ENCODE data around the gene PAM16.
"Not testable (repeated sequence)": the region's sequence is repeated elsewhere in the genome, so short reads cannot be mapped to it uniquely, and the experiment has no call there.

Gene PAM16

GRCh38 chr16:4345836-4346781, 5.0 kb downstream of the PAM16 start:
- peaks cover 23% of the 10 kb centered on the region for H3K79me2 ChIP-seq
- no peak overlapping the region for H2AFZ ChIP-seq
- H3K27ac ChIP-seq = no peak overlapping the region
- H3K4me2 ChIP-seq (ENCODE audit: low read length) = no peak overlapping the region
- no peaks in the 10 kb centered on the region for H3K4me1 ChIP-seq
- H3K4me3 ChIP-seq (ENCODE audit: low read depth, low read length) = no peak overlapping the region
- no peaks in the 10 kb centered on the region for H3K27me3 ChIP-seq (ENCODE audit: control insufficient read depth, insufficient read depth, low read length)
- TF ChIP-seq CTCF (IDR thresholded peaks at IDR 0.05) = no peak
- no peaks in the 10 kb centered on the region for H3K36me3 ChIP-seq (ENCODE audit: control insufficient read depth, insufficient read depth, low read length)
- H3K9me3 ChIP-seq (ENCODE audit: control insufficient read depth, low read length) = no peaks in the 10 kb centered on the region
- no peak overlapping the region for H3K9ac ChIP-seq

- TF ChIP-seq CTCF (IDR thresholded peaks at IDR 0.05) = no peak
- no peaks in the 10 kb centered on the region for H3K4me1 ChIP-seq
- H3K9me3 ChIP-seq (ENCODE audit: control insufficient read depth, low read length) = no peaks in the 10 kb centered on the region
- peaks cover 24% of the 10 kb centered on the region for H3K79me2 ChIP-seq
- no peaks in the 10 kb centered on the region for H3K27me3 ChIP-seq (ENCODE audit: control insufficient read depth, insufficient read depth, low read length)
- H2AFZ ChIP-seq = no peak overlapping the region
- H3K4me3 ChIP-seq (ENCODE audit: low read depth, low read length) = no peak overlapping the region
- H3K36me3 ChIP-seq (ENCODE audit: control insufficient read depth, insufficient read depth, low read length) = no peaks in the 10 kb centered on the region
- no peak overlapping the region for H3K9ac ChIP-seq
- no peak overlapping the region for H3K4me2 ChIP-seq (ENCODE audit: low read length)
- no peak overlapping the region for H3K27ac ChIP-seq
Observed at GRCh38 chr16:4344983-4345835, 5.9 kb downstream of the PAM16 start.

DNA sequence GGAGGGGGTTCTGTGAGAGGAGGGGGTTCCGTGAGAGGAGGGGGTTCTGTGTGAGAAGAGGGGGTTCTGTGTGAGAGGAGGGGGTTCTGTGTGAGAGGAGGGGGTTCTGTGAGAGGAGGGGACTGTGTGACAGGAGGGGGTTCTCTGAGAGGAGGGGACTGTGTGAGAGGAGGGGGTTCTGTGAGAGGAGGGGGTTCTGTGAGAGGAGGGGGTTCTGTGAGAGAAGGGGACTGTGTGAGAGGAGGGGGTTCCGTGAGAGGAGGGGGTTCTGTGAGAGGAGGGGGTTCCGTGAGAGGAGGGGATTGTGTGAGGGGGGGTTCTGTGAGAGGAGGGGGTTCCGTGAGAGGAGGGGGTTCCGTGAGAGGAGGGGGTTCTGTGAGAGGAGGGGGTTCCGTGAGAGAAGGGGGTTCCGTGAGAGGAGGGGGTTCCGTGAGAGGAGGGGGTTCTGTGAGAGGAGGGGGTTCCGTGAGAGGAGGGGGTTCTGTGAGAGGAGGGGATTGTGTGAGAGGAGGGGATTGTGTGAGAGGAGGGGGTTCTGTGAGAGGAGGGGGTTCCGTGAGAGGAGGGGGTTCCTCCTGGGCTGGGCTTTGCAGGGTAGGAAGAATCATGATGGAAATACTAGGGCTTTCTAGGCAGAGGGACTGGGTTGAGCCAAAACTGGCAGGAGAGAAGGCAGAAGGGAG, 6.7 kb downstream of the PAM16 start:
- not testable (repeated sequence) for H3K9me3 ChIP-seq (ENCODE audit: control insufficient read depth, low read length); H3K4me1 ChIP-seq; H2AFZ ChIP-seq; H3K9ac ChIP-seq; H3K27ac ChIP-seq; H3K4me2 ChIP-seq (ENCODE audit: low read length); H3K27me3 ChIP-seq (ENCODE audit: control insufficient read depth, insufficient read depth, low read length); H3K4me3 ChIP-seq (ENCODE audit: low read depth, low read length); H3K36me3 ChIP-seq (ENCODE audit: control insufficient read depth, insufficient read depth, low read length)
- H3K79me2 ChIP-seq = peaks cover 24% of the 10 kb centered on the region

DNA sequence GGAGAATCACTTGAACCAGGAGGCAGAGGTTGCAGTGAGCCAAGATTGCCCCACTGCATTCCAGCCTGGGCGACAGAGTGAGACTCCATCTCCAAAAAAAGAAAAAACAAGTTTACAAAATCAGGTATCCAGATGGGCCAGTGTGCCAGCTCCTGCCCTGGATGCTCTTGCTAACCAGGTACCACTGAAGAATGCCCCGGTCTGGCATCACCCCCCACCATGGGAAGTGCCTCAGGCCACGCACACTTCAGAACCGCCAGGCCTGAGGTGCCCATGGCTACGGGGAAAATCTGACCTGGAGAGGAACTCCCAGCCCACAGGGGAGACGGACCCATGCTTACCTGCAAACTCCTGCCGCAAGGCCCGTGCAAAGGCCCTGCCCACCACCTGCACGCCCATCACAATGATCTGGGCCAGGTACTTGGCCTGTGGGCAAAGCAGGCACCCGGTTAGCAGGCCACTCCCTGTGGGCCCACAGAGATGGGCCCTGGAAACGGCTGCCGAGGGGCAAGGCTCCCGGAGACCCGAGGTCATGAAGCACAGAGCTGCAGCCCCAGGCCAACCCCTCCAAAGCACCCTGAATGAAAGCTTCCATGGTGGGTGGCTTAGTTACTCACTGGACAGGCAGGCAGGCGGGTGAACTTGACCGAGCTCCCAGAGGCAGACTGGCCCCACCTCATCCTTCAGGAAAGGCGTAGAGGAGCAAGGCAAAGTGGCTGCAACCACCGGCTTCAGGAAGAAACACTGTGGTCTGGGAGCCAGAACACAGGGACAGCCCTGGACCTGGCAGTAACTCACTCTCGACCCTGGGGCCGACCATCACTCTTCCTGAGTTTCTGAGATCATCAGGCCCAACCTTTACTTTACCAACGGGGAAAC, 8.0 kb downstream of the PAM16 start:
- TF ChIP-seq CTCF (IDR thresholded peaks at IDR 0.05) = no peak
- Histone ChIP-seq H3K4me2 (ENCODE audit: low read length) (no peak overlapping the region), H3K9me3 (ENCODE audit: control insufficient read depth, low read length) (no peaks in the 10 kb centered on the region), H3K9ac (no peak overlapping the region), H2AFZ (no peak overlapping the region), H3K27ac (no peak overlapping the region), H3K79me2 (peaks cover 24% of the 10 kb centered on the region), H3K4me1 (no peaks in the 10 kb centered on the region), H3K4me3 (ENCODE audit: low read depth, low read length) (no peak overlapping the region), H3K36me3 (ENCODE audit: control insufficient read depth, insufficient read depth, low read length) (no peaks in the 10 kb centered on the region), H3K27me3 (ENCODE audit: control insufficient read depth, insufficient read depth, low read length) (no peaks in the 10 kb centered on the region)
